C4-2B (cell line): ENCODE measurements around the gene CPTP.

ENCODE experiments used
- ZFX ChIP-seq: fragments of 450-650 bp; IDR thresholded peaks from 2 replicates; pipeline ENCODE4 v1.6.1; 2017
- TF ChIP-seq, protein P1 (sequence below): fragments of 450-650 bp; conservative IDR thresholded peaks from 2 replicates; pipeline ENCODE4 v1.5.1; 2017; ENCODE audit warnings: mild to moderate bottlenecking

GRCh38 chr1:1332774-1333480 lies 8.3 kb downstream of the CPTP start:
- TF ChIP-seq, protein P1, sequence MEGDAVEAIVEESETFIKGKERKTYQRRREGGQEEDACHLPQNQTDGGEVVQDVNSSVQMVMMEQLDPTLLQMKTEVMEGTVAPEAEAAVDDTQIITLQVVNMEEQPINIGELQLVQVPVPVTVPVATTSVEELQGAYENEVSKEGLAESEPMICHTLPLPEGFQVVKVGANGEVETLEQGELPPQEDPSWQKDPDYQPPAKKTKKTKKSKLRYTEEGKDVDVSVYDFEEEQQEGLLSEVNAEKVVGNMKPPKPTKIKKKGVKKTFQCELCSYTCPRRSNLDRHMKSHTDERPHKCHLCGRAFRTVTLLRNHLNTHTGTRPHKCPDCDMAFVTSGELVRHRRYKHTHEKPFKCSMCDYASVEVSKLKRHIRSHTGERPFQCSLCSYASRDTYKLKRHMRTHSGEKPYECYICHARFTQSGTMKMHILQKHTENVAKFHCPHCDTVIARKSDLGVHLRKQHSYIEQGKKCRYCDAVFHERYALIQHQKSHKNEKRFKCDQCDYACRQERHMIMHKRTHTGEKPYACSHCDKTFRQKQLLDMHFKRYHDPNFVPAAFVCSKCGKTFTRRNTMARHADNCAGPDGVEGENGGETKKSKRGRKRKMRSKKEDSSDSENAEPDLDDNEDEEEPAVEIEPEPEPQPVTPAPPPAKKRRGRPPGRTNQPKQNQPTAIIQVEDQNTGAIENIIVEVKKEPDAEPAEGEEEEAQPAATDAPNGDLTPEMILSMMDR: no peak
- TF ChIP-seq ZFX: no peak
